H9 (cell line): ENCODE measurements around the gene IGFL1. TPM values are rescaled to one million over a fixed set of nuclear protein-coding genes. Genes with fewer than 3 reads are reported as not detected.

Experiments
- DNase-seq: peaks from one replicate; pipeline ENCODE4 v3.0.0-alpha.2; 2017
- H2AFZ ChIP-seq: one replicate; pipeline ENCODE4 v1.6.1; 2013; ENCODE audit warnings: mild to moderate bottlenecking, low read length, control low read depth, moderate library complexity
- H2AK5ac ChIP-seq: 2 replicates; pipeline ENCODE4 v1.6.1; 2013; ENCODE audit warnings: low read length, control low read depth, mixed read lengths; ENCODE audit not compliant: insufficient read length
- H2BK120ac ChIP-seq: one replicate; pipeline ENCODE4 v1.6.1; 2013; ENCODE audit warnings: low read depth, mild to moderate bottlenecking, low read length, control low read depth, inconsistent platforms; ENCODE audit not compliant: poor library complexity, severe bottlenecking
- H2BK12ac ChIP-seq: 2 replicates; pipeline ENCODE4 v1.6.1; 2013; ENCODE audit warnings: low read length, control low read depth, mixed read lengths, low read depth; ENCODE audit not compliant: insufficient read length
- H2BK15ac ChIP-seq: 2 replicates; pipeline ENCODE4 v1.6.1; 2013; ENCODE audit warnings: low read depth, low read length, control low read depth
- H2BK20ac ChIP-seq: one replicate; pipeline ENCODE4 v1.6.1; 2013; ENCODE audit warnings: low read depth, mild to moderate bottlenecking, low read length, control low read depth, inconsistent platforms; ENCODE audit not compliant: poor library complexity, severe bottlenecking
- H2BK5ac ChIP-seq: 2 replicates; pipeline ENCODE4 v1.6.1; 2013; ENCODE audit warnings: low read length, control low read depth, mixed read lengths; ENCODE audit not compliant: insufficient read length
- H3K14ac ChIP-seq: 2 replicates; pipeline ENCODE4 v1.6.1; 2013; ENCODE audit warnings: low read length, control low read depth; ENCODE audit not compliant: insufficient read depth
- H3K18ac ChIP-seq: 2 replicates; pipeline ENCODE4 v1.6.1; 2013; ENCODE audit warnings: low read depth, mild to moderate bottlenecking, mixed read lengths, low read length, control low read depth; ENCODE audit not compliant: insufficient read length
- H3K23ac ChIP-seq: 2 replicates; pipeline ENCODE4 v1.6.1; 2013; ENCODE audit warnings: low read length, control low read depth, mixed read lengths, low read depth; ENCODE audit not compliant: insufficient read length
- H3K23me2 ChIP-seq: 2 replicates; pipeline ENCODE4 v1.6.1; 2013; ENCODE audit warnings: low read depth, mild to moderate bottlenecking, mixed read lengths, low read length, control low read depth; ENCODE audit not compliant: insufficient read length, poor library complexity, severe bottlenecking
- H3K27ac ChIP-seq: 2 replicates; pipeline ENCODE4 v1.5.1; 2013; ENCODE audit warnings: low read length, control low read depth, mixed read lengths, low read depth; ENCODE audit not compliant: insufficient read length
- H3K27me3 ChIP-seq: 2 replicates; pipeline ENCODE4 v1.6.1; 2013; ENCODE audit warnings: low read length, control low read depth, inconsistent platforms; ENCODE audit not compliant: insufficient read depth
- H3K4ac ChIP-seq: 2 replicates; pipeline ENCODE4 v1.6.1; 2013; ENCODE audit warnings: low read depth, mild to moderate bottlenecking, control low read depth, inconsistent platforms, low read length, moderate library complexity
- H3K4me1 ChIP-seq: 2 replicates; pipeline ENCODE4 v1.6.1; 2013; ENCODE audit warnings: low read length, control low read depth, inconsistent platforms; ENCODE audit not compliant: insufficient read depth
- H3K4me2 ChIP-seq: 2 replicates; pipeline ENCODE4 v1.6.1; 2013; ENCODE audit warnings: low read length, control low read depth, mixed read lengths; ENCODE audit not compliant: insufficient read length, insufficient read depth
- H3K56ac ChIP-seq: 2 replicates; pipeline ENCODE4 v1.6.1; 2013; ENCODE audit warnings: low read depth, mild to moderate bottlenecking, mixed read lengths, low read length, control low read depth; ENCODE audit not compliant: insufficient read length
- H3K79me1 ChIP-seq: 2 replicates; pipeline ENCODE4 v1.6.1; 2013; ENCODE audit warnings: low read depth, mild to moderate bottlenecking, moderate library complexity, low read length, control low read depth, inconsistent platforms; ENCODE audit not compliant: insufficient read depth, poor library complexity, severe bottlenecking
- H3K79me2 ChIP-seq: 2 replicates; pipeline ENCODE4 v1.6.1; 2013; ENCODE audit warnings: low read length, control low read depth, inconsistent platforms; ENCODE audit not compliant: insufficient read depth
- H3K9ac ChIP-seq: 2 replicates; pipeline ENCODE4 v1.6.1; 2013; ENCODE audit warnings: low read length, control low read depth, mixed read lengths; ENCODE audit not compliant: insufficient read length; ENCODE audit errors: extremely low read depth
- H3K9me3 ChIP-seq: one replicate; pipeline ENCODE4 v1.6.1; 2013; ENCODE audit warnings: low read depth, low read length, inconsistent platforms; ENCODE audit not compliant: control insufficient read depth
- H3T11ph ChIP-seq: one replicate; pipeline ENCODE4 v1.6.1; 2013; ENCODE audit warnings: mild to moderate bottlenecking, low read length, control low read depth, inconsistent platforms
- H4K20me1 ChIP-seq: one replicate; pipeline ENCODE4 v1.6.1; 2013; ENCODE audit not compliant: control insufficient read depth, insufficient read length, insufficient read depth
- H4K5ac ChIP-seq: 2 replicates; pipeline ENCODE4 v1.6.1; 2013; ENCODE audit warnings: low read depth, mild to moderate bottlenecking, mixed read lengths, low read length, control low read depth; ENCODE audit not compliant: insufficient read length
- H4K8ac ChIP-seq: replicated peaks from 2 replicates; pipeline ENCODE4 v1.6.1; 2013; ENCODE audit warnings: low read length, control low read depth, mixed read lengths, low read depth; ENCODE audit not compliant: insufficient read length
- H4K91ac ChIP-seq: 2 replicates; pipeline ENCODE4 v1.6.1; 2013; ENCODE audit warnings: low read depth, mild to moderate bottlenecking, moderate library complexity, mixed read lengths, low read length, control low read depth; ENCODE audit not compliant: insufficient read length
- H3K27ac Mint-ChIP-seq, 3 experiments: 2 replicates in 2 of 3; 3 replicates in 1 of 3; pipeline ENCODE4 v1.8.0; 2020 to 2021; ENCODE audit warnings: mixed read lengths in 3 of 3, mild to moderate bottlenecking in 1 of 3, moderate library complexity in 1 of 3
- H3K27me3 Mint-ChIP-seq: 2 replicates; pipeline ENCODE4 v1.8.0; 2021; ENCODE audit warnings: low read depth, mild to moderate bottlenecking, moderate library complexity, mixed read lengths
- H3K36me3 Mint-ChIP-seq, 3 experiments: 2 replicates in 2 of 3; 3 replicates in 1 of 3; pipeline ENCODE4 v1.8.0; 2020 to 2021; ENCODE audit warnings: low read depth in 3 of 3, mixed read lengths in 3 of 3; ENCODE audit not compliant: insufficient read depth in 1 of 3
- H3K4me1 Mint-ChIP-seq, 2 experiments: 2 replicates each; pipeline ENCODE4 v1.8.0; 2020; ENCODE audit warnings: mixed read lengths in 2 of 2
- H3K4me3 Mint-ChIP-seq, 2 experiments: 2 replicates in 1 of 2; 3 replicates in 1 of 2; pipeline ENCODE4 v1.8.0; 2020 to 2021; ENCODE audit warnings: mild to moderate bottlenecking in 2 of 2, mixed read lengths in 2 of 2, moderate library complexity in 1 of 2
- H3K9me3 Mint-ChIP-seq, 2 experiments: 2 replicates in 1 of 2; 3 replicates in 1 of 2; pipeline ENCODE4 v1.8.0; 2020; ENCODE audit warnings: mild to moderate bottlenecking in 2 of 2, mixed read lengths in 2 of 2, moderate library complexity in 1 of 2
- WGBS: extraction: QIAGEN DNeasy Blood & Tissue Kit; methylation state at CpG from one replicate; pipeline ENCODE4 v1.1.7; 2013; ENCODE audit warnings: missing lambda C conversion rate, low lambda C conversion rate, mixed read lengths; ENCODE audit not compliant: insufficient read length; ENCODE audit errors: extremely low coverage; 5-methylcytosine and 5-hydroxymethylcytosine counted together
- total RNA-seq: library from RNA; stranded (reverse); gene quantifications from 2 replicates; pipeline ENCODE4 v1.2.1, GENCODE V29; 2021
- TF ChIP-seq, protein P1 (sequence below): fragments of 200-600 bp; sonication (generic); conservative IDR thresholded peaks from 3 replicates; pipeline ENCODE4 v1.8.0; 2021; ENCODE audit warnings: antibody characterized with exemption, mild to moderate bottlenecking

The IGFL1 gene
- total RNA-seq, 1 experiment from 2014 or later: not detected

DNA sequence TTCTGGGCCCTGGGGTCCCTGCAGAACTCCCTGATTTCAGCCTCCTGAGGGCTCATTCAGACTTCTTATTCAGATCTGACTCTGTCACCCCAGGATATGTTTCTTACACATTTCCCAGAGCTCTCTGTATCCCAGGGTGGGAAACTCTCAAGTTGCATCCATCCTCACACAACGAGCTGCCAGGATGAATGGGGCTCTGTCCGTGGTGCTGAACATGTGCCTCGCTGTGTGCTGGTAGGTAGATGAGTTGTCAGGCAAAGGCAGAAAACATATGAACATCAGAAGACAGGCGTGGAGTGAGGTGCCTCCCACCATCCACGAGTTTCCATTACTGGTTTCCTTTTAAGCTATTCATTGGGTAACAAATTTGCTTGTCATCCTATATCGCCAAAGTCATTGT, 11.4 kb upstream of the IGFL1 start:
- no peak overlapping the region for H2AK5ac ChIP-seq
- no peak overlapping the region for H4K5ac ChIP-seq
- Mint-ChIP-seq H3K36me3 (no peaks in the 10 kb centered on the region), H3K9me3 (no peaks in the 10 kb centered on the region; a peak in 1 of 5 replicates), H3K27ac (no peak overlapping the region), H3K4me1 (peaks cover 6% of the 10 kb centered on the region in 2 experiments; a peak in 3 of 4 replicates), H3K27me3 (peaks cover 27% of the 10 kb centered on the region), H3K4me3 (no peak overlapping the region)
- no CpG with 5 or more reads among the region's 6 CpGs for WGBS
- no peak overlapping the region for H3K18ac ChIP-seq
- no peaks in the 10 kb centered on the region for H3K23me2 ChIP-seq
- no peaks in the 10 kb centered on the region for H4K20me1 ChIP-seq
- H3K4ac ChIP-seq: no peak overlapping the region
- peak; percentile 74 for DNase-seq
- H2BK20ac ChIP-seq: no peak overlapping the region
- H3T11ph ChIP-seq: no peak overlapping the region
- no peaks in the 10 kb centered on the region for H3K79me2 ChIP-seq
- no peak overlapping the region for H4K91ac ChIP-seq
- H2BK15ac ChIP-seq: no peak overlapping the region
- H3K56ac ChIP-seq: no peak overlapping the region
- no peaks in the 10 kb centered on the region for H3K27me3 ChIP-seq
- H3K23ac ChIP-seq: no peak overlapping the region
- TF ChIP-seq, protein P1, sequence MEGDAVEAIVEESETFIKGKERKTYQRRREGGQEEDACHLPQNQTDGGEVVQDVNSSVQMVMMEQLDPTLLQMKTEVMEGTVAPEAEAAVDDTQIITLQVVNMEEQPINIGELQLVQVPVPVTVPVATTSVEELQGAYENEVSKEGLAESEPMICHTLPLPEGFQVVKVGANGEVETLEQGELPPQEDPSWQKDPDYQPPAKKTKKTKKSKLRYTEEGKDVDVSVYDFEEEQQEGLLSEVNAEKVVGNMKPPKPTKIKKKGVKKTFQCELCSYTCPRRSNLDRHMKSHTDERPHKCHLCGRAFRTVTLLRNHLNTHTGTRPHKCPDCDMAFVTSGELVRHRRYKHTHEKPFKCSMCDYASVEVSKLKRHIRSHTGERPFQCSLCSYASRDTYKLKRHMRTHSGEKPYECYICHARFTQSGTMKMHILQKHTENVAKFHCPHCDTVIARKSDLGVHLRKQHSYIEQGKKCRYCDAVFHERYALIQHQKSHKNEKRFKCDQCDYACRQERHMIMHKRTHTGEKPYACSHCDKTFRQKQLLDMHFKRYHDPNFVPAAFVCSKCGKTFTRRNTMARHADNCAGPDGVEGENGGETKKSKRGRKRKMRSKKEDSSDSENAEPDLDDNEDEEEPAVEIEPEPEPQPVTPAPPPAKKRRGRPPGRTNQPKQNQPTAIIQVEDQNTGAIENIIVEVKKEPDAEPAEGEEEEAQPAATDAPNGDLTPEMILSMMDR: no peak
- no peak overlapping the region for H3K27ac ChIP-seq
- no peak overlapping the region for H2BK12ac ChIP-seq
- no peak overlapping the region for H4K8ac ChIP-seq
- H3K79me1 ChIP-seq: no peaks in the 10 kb centered on the region
- H2BK120ac ChIP-seq: no peak overlapping the region
- no peak overlapping the region for H3K14ac ChIP-seq
- H3K9ac ChIP-seq: no peak overlapping the region
- H3K4me1 ChIP-seq: no peaks in the 10 kb centered on the region
- no peak overlapping the region for H2AFZ ChIP-seq
- H3K9me3 ChIP-seq: no peaks in the 10 kb centered on the region
- no peak overlapping the region for H3K4me2 ChIP-seq
- H2BK5ac ChIP-seq: no peak overlapping the region
